K562 (cell line): ENCODE data around the gene IPO9. TPM values are rescaled to one million over a fixed set of nuclear protein-coding genes. Genes with fewer than 3 reads are reported as not detected.

Experiments
- BRD4 ChIP-seq: fragments of 200-600 bp; sonication (generic); IDR thresholded peaks from 2 replicates; pipeline ENCODE4 v1.6.1; 2017; ENCODE audit warnings: inconsistent platforms
- CEBPB ChIP-seq: fragments of 450-650 bp; IDR thresholded peaks from 2 replicates; pipeline ENCODE4 v1.6.1; 2016; ENCODE audit warnings: missing genetic modification characterization, missing compliant biosample characterization
- DPF2 ChIP-seq: fragments of 450-650 bp; IDR thresholded peaks from 2 replicates; pipeline ENCODE4 v1.6.1; 2016
- FOXK2 ChIP-seq, 2 experiments: fragments of 450-650 bp; IDR thresholded peaks in 1 of 2; conservative IDR thresholded peaks in 1 of 2; 2 replicates each; pipeline ENCODE4 v1.6.1; 2016; ENCODE audit warnings: low read depth in 2 of 2, mild to moderate bottlenecking in 1 of 2
- ILK ChIP-seq: fragments of 450-650 bp; IDR thresholded peaks from 2 replicates; pipeline ENCODE4 v1.6.1; 2016; ENCODE audit warnings: missing genetic modification characterization, low read depth, mild to moderate bottlenecking, missing compliant biosample characterization, moderate library complexity, borderline replicate concordance
- PHF20 ChIP-seq: fragments of 450-650 bp; IDR thresholded peaks from 2 replicates; pipeline ENCODE4 v1.6.1; 2018; ENCODE audit not compliant: partially characterized antibody
- POLR2G ChIP-seq: fragments of 200-400 bp; formaldehyde crosslinking; IDR thresholded peaks from 2 replicates; pipeline ENCODE4 v1.6.1; 2017; ENCODE audit warnings: low read depth, mild to moderate bottlenecking, antibody characterized with exemption, low read length, moderate library complexity
- POLR3A ChIP-seq: IDR thresholded peaks from 2 replicates; pipeline ENCODE4 v1.6.1; 2011; ENCODE audit warnings: borderline replicate concordance, mild to moderate bottlenecking, moderate library complexity; ENCODE audit not compliant: insufficient read length, insufficient read depth; ENCODE audit errors: extremely low read depth
- TARDBP ChIP-seq: fragments of 450-650 bp; IDR thresholded peaks from 2 replicates; pipeline ENCODE4 v1.6.1; 2016
- TCF3 ChIP-seq: sonication (generic); formaldehyde crosslinking; IDR thresholded peaks from 2 replicates; pipeline ENCODE4 v1.4.0; 2020; ENCODE audit warnings: mild to moderate bottlenecking, missing genetic modification reagents
- TCFL5 ChIP-seq: fragments of 250-450 bp; sonication (Bioruptor Pico); conservative IDR thresholded peaks from 2 replicates; pipeline ENCODE4 v1.6.1; 2021; ENCODE audit warnings: mild to moderate bottlenecking, moderate library complexity, matching md5 sums
- WHSC1 ChIP-seq: IDR thresholded peaks from one replicate; pipeline ENCODE4 v1.6.1; 2012; ENCODE audit warnings: low read length, control low read depth, inconsistent platforms
- ZEB2 ChIP-seq: fragments of 450-650 bp; IDR thresholded peaks from 2 replicates; pipeline ENCODE4 v1.6.1; 2016
- ZNF23 ChIP-seq: fragments of 250-450 bp; sonication (Bioruptor Pico); IDR thresholded peaks from 2 replicates; pipeline ENCODE4 v1.4.0; 2020; ENCODE audit warnings: mild to moderate bottlenecking
- ZNF232 ChIP-seq: sonication (generic); formaldehyde crosslinking; IDR thresholded peaks from 2 replicates; pipeline ENCODE4 v1.8.0; 2022; ENCODE audit warnings: mild to moderate bottlenecking, missing genetic modification reagents
- ZNF263 ChIP-seq: sonication (generic); formaldehyde crosslinking; IDR thresholded peaks from 2 replicates; pipeline ENCODE4 v1.8.0; 2022; ENCODE audit warnings: mild to moderate bottlenecking, missing genetic modification reagents, borderline replicate concordance
- ZNF408 ChIP-seq: fragments of 250-450 bp; sonication (Bioruptor Pico); IDR thresholded peaks from 2 replicates; pipeline ENCODE4 v1.4.0; 2020; ENCODE audit warnings: low read depth, mild to moderate bottlenecking, moderate library complexity
- ZNF431 ChIP-seq: sonication (generic); formaldehyde crosslinking; IDR thresholded peaks from 2 replicates; pipeline ENCODE4 v1.8.0; 2022; ENCODE audit warnings: mild to moderate bottlenecking, missing genetic modification reagents
- ZNF75A ChIP-seq: fragments of 450-650 bp; formaldehyde crosslinking; IDR thresholded peaks from 2 replicates; pipeline ENCODE4 v1.4.0; 2020; ENCODE audit warnings: mild to moderate bottlenecking
- polyA plus RNA-seq, 8 experiments: library from polyadenylated mRNA; depleted of rRNA in 4 of 8; stranded (reverse) in 5 of 8; unstranded in 3 of 8; fragments of >200 nt; fragmentation: Nextera tagmentation in 2 of 8; fragmentation: Illumina TruSeq in 1 of 8; extraction: Ambion mirVana in 2 of 8; extraction: Trizol in 1 of 8; gene quantifications; 2 replicates each; pipeline versions ENCODE4 v1.2.1 to v1.2.3, GENCODE V29; 2011 to 2014; ENCODE audit warnings: inconsistent platforms in 1 of 8, missing spikeins in 1 of 8
- total RNA-seq, 7 experiments: library from RNA; depleted of rRNA in 6 of 7; stranded (reverse); fragments of >200 nt in 6 of 7; fragmentation: Illumina TruSeq in 2 of 7; extraction: Trizol in 2 of 7; gene quantifications; 2 replicates each; pipeline versions ENCODE4 v1.2.1 to v1.2.3, GENCODE V29; 2011 to 2021; ENCODE audit warnings: low replicate concordance in 1 of 7
- TF ChIP-seq, protein P1 (sequence below): fragments of 450-650 bp; formaldehyde crosslinking; IDR thresholded peaks from 2 replicates; pipeline ENCODE4 v1.4.0; 2022; ENCODE audit warnings: missing genetic modification characterization
- TF ChIP-seq, protein P2 (sequence below): fragments of 250-450 bp; sonication (Bioruptor Pico); IDR thresholded peaks from 2 replicates; pipeline ENCODE4 v1.5.0; 2022; ENCODE audit warnings: mild to moderate bottlenecking
- TF ChIP-seq, protein P3 (sequence below), 2 experiments: fragments of 450-650 bp in 1 of 2; sonication (generic) in 1 of 2; formaldehyde crosslinking in 1 of 2; IDR thresholded peaks in 1 of 2; conservative IDR thresholded peaks in 1 of 2; 2 replicates each; pipeline versions ENCODE4 v1.6.1 to v1.8.1; 2016 to 2023; ENCODE audit warnings: mild to moderate bottlenecking in 2 of 2, moderate library complexity in 2 of 2, inconsistent platforms in 1 of 2, missing genetic modification reagents in 1 of 2
- TF ChIP-seq, protein P4 (sequence below): sonication (generic); formaldehyde crosslinking; IDR thresholded peaks from 2 replicates; pipeline ENCODE4 v1.5.0; 2020; ENCODE audit warnings: missing genetic modification reagents

IPO9 gene
- total and polyA plus RNA-seq, 9 of the 15 experiments (the other 6 are each of a cell fraction or from before 2014, with no cell fraction given): 27.9 to 78.6 (median 43.9) TPM

DNA sequence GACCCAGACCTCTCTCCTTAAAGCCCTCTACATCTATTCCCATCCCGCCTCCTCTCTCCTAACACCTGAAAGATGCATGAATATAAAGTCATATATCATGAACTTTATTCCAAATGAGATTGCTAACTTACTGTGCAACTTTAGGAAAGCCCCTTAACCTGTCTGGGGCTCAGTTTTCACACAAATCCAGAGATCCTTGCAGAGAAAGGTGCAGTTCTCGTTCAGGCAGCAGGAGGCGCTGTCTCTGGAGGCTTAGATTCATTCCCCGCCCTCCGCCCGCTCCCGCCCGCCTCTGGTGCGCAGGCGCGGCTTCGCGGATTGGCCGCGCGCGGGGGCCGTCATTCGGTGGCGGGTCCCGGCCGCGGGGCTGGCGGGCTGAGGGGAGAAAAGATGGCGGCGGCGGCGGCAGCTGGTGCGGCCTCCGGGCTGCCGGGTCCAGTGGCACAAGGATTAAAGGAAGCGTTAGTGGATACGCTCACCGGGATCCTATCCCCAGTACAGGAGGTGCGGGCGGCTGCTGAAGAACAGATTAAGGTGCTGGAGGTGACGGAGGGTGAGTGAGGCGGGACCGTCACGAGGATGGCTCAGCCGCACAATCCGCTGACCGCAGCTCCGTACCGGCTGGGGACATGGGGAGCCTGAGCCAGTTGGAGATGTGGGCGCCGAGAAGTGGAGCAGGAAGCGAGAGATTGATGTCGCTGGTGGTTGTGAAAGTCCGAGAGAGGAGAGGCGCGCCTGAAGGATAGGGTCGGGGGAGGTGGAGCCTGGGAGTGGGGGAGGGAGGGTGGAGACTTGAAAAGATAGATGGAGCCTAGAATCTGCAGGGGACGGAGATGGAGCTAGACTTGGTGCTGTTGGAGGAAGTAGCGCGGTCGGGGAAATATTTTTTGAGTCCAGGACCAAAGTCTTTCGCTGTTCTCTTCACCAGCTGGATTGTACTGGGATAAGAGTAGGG, at the start of gene IPO9 (continued):
- TF ChIP-seq POLR2G (peak; percentile 100), WHSC1 (no peak), ILK (no peak), POLR3A (no peak), ZNF232 (CRISPR knock-in tag) (no peak), FOXK2 (conservative IDR thresholded peaks at IDR 0.05 in 1 of 2, IDR thresholded peaks at IDR 0.05 in 1 of 2; ENCODE audit: low read depth in 2 of 2) (0 out of 4 replicates have a peak, but pooled peaks of 1 of the 2 experiments have one; percentile 11), ZNF408 (CRISPR knock-in tag) (no peak), ZNF75A (CRISPR knock-in tag) (no peak), ZNF23 (no peak), TARDBP (peak; percentile 82), ZEB2 (peak; percentile 27; the same call in 1 of the 2 replicates), CEBPB (tag) (peak; percentile 32; the same call in 1 of the 2 replicates), ZNF263 (CRISPR knock-in tag) (no peak), DPF2 (peak; percentile 59; the same call in 1 of the 2 replicates), TCF3 (CRISPR knock-in tag) (no peak; the same call in 1 of the 2 replicates), TCFL5 (CRISPR knock-in tag) (no peak), ZNF431 (CRISPR knock-in tag) (no peak), PHF20 (peak; percentile 81), BRD4 (peak; percentile 40; the same call in 1 of the 2 replicates)
- TF ChIP-seq, protein P1, sequence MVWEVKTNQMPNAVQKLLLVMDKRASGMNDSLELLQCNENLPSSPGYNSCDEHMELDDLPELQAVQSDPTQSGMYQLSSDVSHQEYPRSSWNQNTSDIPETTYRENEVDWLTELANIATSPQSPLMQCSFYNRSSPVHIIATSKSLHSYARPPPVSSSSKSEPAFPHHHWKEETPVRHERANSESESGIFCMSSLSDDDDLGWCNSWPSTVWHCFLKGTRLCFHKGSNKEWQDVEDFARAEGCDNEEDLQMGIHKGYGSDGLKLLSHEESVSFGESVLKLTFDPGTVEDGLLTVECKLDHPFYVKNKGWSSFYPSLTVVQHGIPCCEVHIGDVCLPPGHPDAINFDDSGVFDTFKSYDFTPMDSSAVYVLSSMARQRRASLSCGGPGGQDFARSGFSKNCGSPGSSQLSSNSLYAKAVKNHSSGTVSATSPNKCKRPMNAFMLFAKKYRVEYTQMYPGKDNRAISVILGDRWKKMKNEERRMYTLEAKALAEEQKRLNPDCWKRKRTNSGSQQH (CRISPR knock-in tag): no peak; the same call in none of the 2 replicates
- TF ChIP-seq, protein P2, sequence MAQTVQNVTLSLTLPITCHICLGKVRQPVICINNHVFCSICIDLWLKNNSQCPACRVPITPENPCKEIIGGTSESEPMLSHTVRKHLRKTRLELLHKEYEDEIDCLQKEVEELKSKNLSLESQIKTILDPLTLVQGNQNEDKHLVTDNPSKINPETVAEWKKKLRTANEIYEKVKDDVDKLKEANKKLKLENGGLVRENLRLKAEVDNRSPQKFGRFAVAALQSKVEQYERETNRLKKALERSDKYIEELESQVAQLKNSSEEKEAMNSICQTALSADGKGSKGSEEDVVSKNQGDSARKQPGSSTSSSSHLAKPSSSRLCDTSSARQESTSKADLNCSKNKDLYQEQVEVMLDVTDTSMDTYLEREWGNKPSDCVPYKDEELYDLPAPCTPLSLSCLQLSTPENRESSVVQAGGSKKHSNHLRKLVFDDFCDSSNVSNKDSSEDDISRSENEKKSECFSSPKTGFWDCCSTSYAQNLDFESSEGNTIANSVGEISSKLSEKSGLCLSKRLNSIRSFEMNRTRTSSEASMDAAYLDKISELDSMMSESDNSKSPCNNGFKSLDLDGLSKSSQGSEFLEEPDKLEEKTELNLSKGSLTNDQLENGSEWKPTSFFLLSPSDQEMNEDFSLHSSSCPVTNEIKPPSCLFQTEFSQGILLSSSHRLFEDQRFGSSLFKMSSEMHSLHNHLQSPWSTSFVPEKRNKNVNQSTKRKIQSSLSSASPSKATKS: no peak
- TF ChIP-seq, protein P3, sequence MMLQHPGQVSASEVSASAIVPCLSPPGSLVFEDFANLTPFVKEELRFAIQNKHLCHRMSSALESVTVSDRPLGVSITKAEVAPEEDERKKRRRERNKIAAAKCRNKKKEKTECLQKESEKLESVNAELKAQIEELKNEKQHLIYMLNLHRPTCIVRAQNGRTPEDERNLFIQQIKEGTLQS (IDR thresholded peaks at IDR 0.05): no peak
- TF ChIP-seq, protein P3 (CRISPR knock-in tag; conservative IDR thresholded peaks at IDR 0.05): peak; percentile 60; the same call in 1 of the 2 replicates
- TF ChIP-seq, protein P4, sequence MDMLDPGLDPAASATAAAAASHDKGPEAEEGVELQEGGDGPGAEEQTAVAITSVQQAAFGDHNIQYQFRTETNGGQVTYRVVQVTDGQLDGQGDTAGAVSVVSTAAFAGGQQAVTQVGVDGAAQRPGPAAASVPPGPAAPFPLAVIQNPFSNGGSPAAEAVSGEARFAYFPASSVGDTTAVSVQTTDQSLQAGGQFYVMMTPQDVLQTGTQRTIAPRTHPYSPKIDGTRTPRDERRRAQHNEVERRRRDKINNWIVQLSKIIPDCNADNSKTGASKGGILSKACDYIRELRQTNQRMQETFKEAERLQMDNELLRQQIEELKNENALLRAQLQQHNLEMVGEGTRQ (CRISPR knock-in tag): no peak
